ENCODE results near the gene PARS2.

Gene PARS2

GRCh38 chr1:54714881-54715492 is 49.3 kb downstream of the PARS2 start:
- H3K27ac ChIP-seq (ENCODE audit: low read depth, low read length), result no peak overlapping the region
- peaks cover 11 to 14% of the 10 kb centered on the region in 2 donors for H3K4me1 ChIP-seq (ENCODE audit: control insufficient read depth in 1 of 2, insufficient read depth in 2 of 2, low read length in 2 of 2)
- H3K9me3 ChIP-seq (ENCODE audit: control insufficient read depth in 1 of 2, low read length in 2 of 2), result no peaks in the 10 kb centered on the region
- peaks cover 0 to 17% of the 10 kb centered on the region in 2 donors for H3K36me3 ChIP-seq (ENCODE audit: control insufficient read depth in 1 of 2, insufficient read depth in 2 of 2, low read length in 2 of 2)
- H3K9ac ChIP-seq (ENCODE audit: low read depth in 1 of 2, low read length in 2 of 2), result peak overlapping the region; percentile 38 to 76
- H3K4me3 ChIP-seq (ENCODE audit: low read depth in 1 of 2, low read length in 2 of 2), result peak overlapping the region; percentile 91 to 99
- no peaks in the 10 kb centered on the region for H3K27me3 ChIP-seq (ENCODE audit: control insufficient read depth in 1 of 2, insufficient read depth in 2 of 2, low read length in 2 of 2)

- Histone ChIP-seq H3K27ac (ENCODE audit: low read depth, low read length) (no peak overlapping the region), H3K4me3 (ENCODE audit: low read depth in 1 of 2, low read length in 2 of 2) (no peak overlapping the region), H3K4me1 (ENCODE audit: control insufficient read depth in 1 of 2, insufficient read depth in 2 of 2, low read length in 2 of 2) (peaks cover 4 to 10% of the 10 kb centered on the region in 2 donors), H3K27me3 (ENCODE audit: control insufficient read depth in 1 of 2, insufficient read depth in 2 of 2, low read length in 2 of 2) (no peaks in the 10 kb centered on the region), H3K36me3 (ENCODE audit: control insufficient read depth in 1 of 2, insufficient read depth in 2 of 2, low read length in 2 of 2) (no peaks in the 10 kb centered on the region), H3K9ac (ENCODE audit: low read depth in 1 of 2, low read length in 2 of 2) (no peak overlapping the region), H3K9me3 (ENCODE audit: control insufficient read depth in 1 of 2, low read length in 2 of 2) (no peaks in the 10 kb centered on the region)
Measured at GRCh38 chr1:54711536-54711935, 52.8 kb downstream of the PARS2 start.

- no peak overlapping the region for H3K4me3 ChIP-seq (ENCODE audit: low read depth in 1 of 2, low read length in 2 of 2)
- H3K36me3 ChIP-seq (ENCODE audit: control insufficient read depth in 1 of 2, insufficient read depth in 2 of 2, low read length in 2 of 2), result no peaks in the 10 kb centered on the region
- no peaks in the 10 kb centered on the region for H3K27me3 ChIP-seq (ENCODE audit: control insufficient read depth in 1 of 2, insufficient read depth in 2 of 2, low read length in 2 of 2)
- no peaks in the 10 kb centered on the region for H3K9me3 ChIP-seq (ENCODE audit: control insufficient read depth in 1 of 2, low read length in 2 of 2)
- H3K4me1 ChIP-seq (ENCODE audit: control insufficient read depth in 1 of 2, insufficient read depth in 2 of 2, low read length in 2 of 2), result peaks cover 0 to 5% of the 10 kb centered on the region in 2 donors
- no peak overlapping the region for H3K9ac ChIP-seq (ENCODE audit: low read depth in 1 of 2, low read length in 2 of 2)
- H3K27ac ChIP-seq (ENCODE audit: low read depth, low read length), result no peak overlapping the region
Measured at GRCh38 chr1:54710841-54711240, 53.5 kb downstream of the PARS2 start.

GRCh38 chr1:54710434-54710833 is 53.9 kb downstream of the PARS2 start:
- Histone ChIP-seq H3K9ac (ENCODE audit: low read depth in 1 of 2, low read length in 2 of 2) (no peak overlapping the region), H3K27me3 (ENCODE audit: control insufficient read depth in 1 of 2, insufficient read depth in 2 of 2, low read length in 2 of 2) (no peaks in the 10 kb centered on the region), H3K27ac (ENCODE audit: low read depth, low read length) (no peak overlapping the region), H3K9me3 (ENCODE audit: control insufficient read depth in 1 of 2, low read length in 2 of 2) (no peaks in the 10 kb centered on the region), H3K4me3 (ENCODE audit: low read depth in 1 of 2, low read length in 2 of 2) (no peak overlapping the region), H3K4me1 (ENCODE audit: control insufficient read depth in 1 of 2, insufficient read depth in 2 of 2, low read length in 2 of 2) (peaks cover 0 to 5% of the 10 kb centered on the region in 2 donors), H3K36me3 (ENCODE audit: control insufficient read depth in 1 of 2, insufficient read depth in 2 of 2, low read length in 2 of 2) (no peaks in the 10 kb centered on the region)

- Histone ChIP-seq H3K4me3 (ENCODE audit: low read depth in 1 of 2, low read length in 2 of 2) (no peak overlapping the region), H3K9me3 (ENCODE audit: control insufficient read depth in 1 of 2, low read length in 2 of 2) (no peaks in the 10 kb centered on the region), H3K36me3 (ENCODE audit: control insufficient read depth in 1 of 2, insufficient read depth in 2 of 2, low read length in 2 of 2) (no peaks in the 10 kb centered on the region), H3K27ac (ENCODE audit: low read depth, low read length) (no peak overlapping the region), H3K4me1 (ENCODE audit: control insufficient read depth in 1 of 2, insufficient read depth in 2 of 2, low read length in 2 of 2) (no peaks in the 10 kb centered on the region), H3K27me3 (ENCODE audit: control insufficient read depth in 1 of 2, insufficient read depth in 2 of 2, low read length in 2 of 2) (no peaks in the 10 kb centered on the region), H3K9ac (ENCODE audit: low read depth in 1 of 2, low read length in 2 of 2) (no peak overlapping the region)
Measured at GRCh38 chr1:54709547-54710292, 54.6 kb downstream of the PARS2 start.

DNA sequence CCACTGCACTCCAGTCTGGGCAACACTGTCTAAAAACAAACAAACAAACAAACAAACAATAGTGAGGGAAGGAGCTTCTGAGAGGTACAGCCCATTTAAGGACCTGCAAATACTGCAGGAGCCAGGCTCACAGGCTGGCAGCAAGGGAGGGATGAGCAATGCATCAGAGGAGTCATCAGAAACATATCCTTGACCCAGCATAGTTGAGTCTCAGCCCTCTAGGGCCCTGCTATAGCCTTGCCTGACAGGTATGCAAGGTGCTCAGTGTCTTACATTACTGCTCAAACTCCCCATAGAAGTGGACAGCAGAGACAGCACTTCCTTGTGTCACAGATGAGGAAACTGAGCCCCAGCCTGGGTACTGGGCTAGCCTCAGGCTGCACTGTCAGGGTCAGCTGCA is 55.9 kb downstream of the PARS2 start:
- Histone ChIP-seq H3K4me1 (ENCODE audit: control insufficient read depth in 1 of 2, insufficient read depth in 2 of 2, low read length in 2 of 2) (no peaks in the 10 kb centered on the region), H3K9ac (ENCODE audit: low read depth in 1 of 2, low read length in 2 of 2) (no peak overlapping the region), H3K27me3 (ENCODE audit: control insufficient read depth in 1 of 2, insufficient read depth in 2 of 2, low read length in 2 of 2) (no peaks in the 10 kb centered on the region), H3K9me3 (ENCODE audit: control insufficient read depth in 1 of 2, low read length in 2 of 2) (no peaks in the 10 kb centered on the region), H3K27ac (ENCODE audit: low read depth, low read length) (no peak overlapping the region), H3K36me3 (ENCODE audit: control insufficient read depth in 1 of 2, insufficient read depth in 2 of 2, low read length in 2 of 2) (no peaks in the 10 kb centered on the region), H3K4me3 (ENCODE audit: low read depth in 1 of 2, low read length in 2 of 2) (no peak overlapping the region)
